ENCODE results near the gene TMPRSS3. TPM values are rescaled to one million over a fixed set of nuclear protein-coding genes. Genes with fewer than 3 reads are reported as not detected.

The TMPRSS3 gene
- total RNA-seq, 2 donors from 2014 or later = not detected

GRCh38 chr21:42385619-42386018 lies 10.2 kb downstream of the TMPRSS3 start:
- DNase-seq = no peak
- Mint-ChIP-seq H3K27me3 (ENCODE audit: insufficient read depth) (peaks cover 7% of the 10 kb centered on the region), H3K36me3 (ENCODE audit: low read depth) (no peaks in the 10 kb centered on the region), H3K4me1 (peaks cover 9% of the 10 kb centered on the region), H3K4me3 (no peak overlapping the region), H3K9me3 (peaks cover 10% of the 10 kb centered on the region), H3K27ac (no peak overlapping the region)
- Histone ChIP-seq H3K27ac (ENCODE audit: low read depth, low read length) (no peak overlapping the region), H3K9ac (ENCODE audit: extremely low read depth, low read length, poor library complexity, severe bottlenecking) (no peak overlapping the region), H3K4me3 (ENCODE audit: low read length) (no peak overlapping the region), H3K4me1 (ENCODE audit: control insufficient read depth, insufficient read depth, low read length) (no peaks in the 10 kb centered on the region), H3K36me3 (ENCODE audit: control insufficient read depth, insufficient read depth, low read length) (no peaks in the 10 kb centered on the region), H3K9me3 (ENCODE audit: control insufficient read depth, low read length) (no peaks in the 10 kb centered on the region), H3K27me3 (ENCODE audit: control insufficient read depth, insufficient read depth, low read length, poor library complexity, severe bottlenecking) (no peaks in the 10 kb centered on the region)
- no peak for TF ChIP-seq CTCF (conservative IDR thresholded peaks at IDR 0.05)
- 93 to 96% methylated on average over 5 of the region's 5 CpGs for whole genome bisulfite sequencing, 2 experiments (ENCODE audit: insufficient coverage in 1 of 2, insufficient read length in 1 of 2)

- DNase-seq = no peak
- H3K27me3 ChIP-seq (ENCODE audit: control insufficient read depth, insufficient read depth, low read length, poor library complexity, severe bottlenecking) = no peaks in the 10 kb centered on the region
- no peaks in the 10 kb centered on the region for H3K9me3 ChIP-seq (ENCODE audit: control insufficient read depth, low read length)
- H3K4me3 ChIP-seq (ENCODE audit: low read length) = no peak overlapping the region
- no peaks in the 10 kb centered on the region for H3K4me1 ChIP-seq (ENCODE audit: control insufficient read depth, insufficient read depth, low read length)
- no peak overlapping the region for H3K4me3 Mint-ChIP-seq
- TF ChIP-seq CTCF (conservative IDR thresholded peaks at IDR 0.05) = no peak
- H3K9ac ChIP-seq (ENCODE audit: extremely low read depth, low read length, poor library complexity, severe bottlenecking) = no peak overlapping the region
- H3K27ac Mint-ChIP-seq = no peak overlapping the region
- peaks cover 10% of the 10 kb centered on the region for H3K9me3 Mint-ChIP-seq
- no peaks in the 10 kb centered on the region for H3K36me3 ChIP-seq (ENCODE audit: control insufficient read depth, insufficient read depth, low read length)
- peaks cover 9% of the 10 kb centered on the region for H3K4me1 Mint-ChIP-seq
- 94% methylated on average over 2 of the region's 2 CpGs; no CpG with 5 or more reads in 1 of the 2 experiments for WGBS, 2 experiments (ENCODE audit: insufficient coverage in 1 of 2, insufficient read length in 1 of 2)
- H3K36me3 Mint-ChIP-seq (ENCODE audit: low read depth) = no peaks in the 10 kb centered on the region
- no peak overlapping the region for H3K27ac ChIP-seq (ENCODE audit: low read depth, low read length)
- H3K27me3 Mint-ChIP-seq (ENCODE audit: insufficient read depth) = peaks cover 7% of the 10 kb centered on the region
Observed at GRCh38 chr21:42384989-42385388, 10.9 kb downstream of the TMPRSS3 start.

- peak; percentile 25 for TF ChIP-seq CTCF (conservative IDR thresholded peaks at IDR 0.05)
- Mint-ChIP-seq H3K27ac (no peak overlapping the region), H3K4me3 (no peak overlapping the region), H3K9me3 (peaks cover 10% of the 10 kb centered on the region), H3K27me3 (ENCODE audit: insufficient read depth) (peaks cover 7% of the 10 kb centered on the region), H3K36me3 (ENCODE audit: low read depth) (no peaks in the 10 kb centered on the region), H3K4me1 (peaks cover 6% of the 10 kb centered on the region)
- Histone ChIP-seq H3K9me3 (ENCODE audit: control insufficient read depth, low read length) (no peaks in the 10 kb centered on the region), H3K4me3 (ENCODE audit: low read length) (no peak overlapping the region), H3K4me1 (ENCODE audit: control insufficient read depth, insufficient read depth, low read length) (no peaks in the 10 kb centered on the region), H3K9ac (ENCODE audit: extremely low read depth, low read length, poor library complexity, severe bottlenecking) (no peak overlapping the region), H3K36me3 (ENCODE audit: control insufficient read depth, insufficient read depth, low read length) (no peaks in the 10 kb centered on the region), H3K27ac (ENCODE audit: low read depth, low read length) (no peak overlapping the region), H3K27me3 (ENCODE audit: control insufficient read depth, insufficient read depth, low read length, poor library complexity, severe bottlenecking) (no peaks in the 10 kb centered on the region)
- 93% methylated on average over 5 to 8 of the region's 8 CpGs for WGBS, 2 experiments (ENCODE audit: insufficient coverage in 1 of 2, insufficient read length in 1 of 2)
- no peak for DNase-seq
Observed at GRCh38 chr21:42384156-42384945, 11.5 kb downstream of the TMPRSS3 start.
